Transverse colon (tissue), 4 donors: ENCODE measurements around the gene XPC.
A peak's percentile ranks its signal among the peaks of the same experiment; 100 is the strongest.

Experiments
- POLR2A ChIP-seq: fragments of 450-650 bp; IDR thresholded peaks from one replicate; pipeline ENCODE4 v1.6.1; 2016; ENCODE audit warnings: antibody characterized with exemption, mild to moderate bottlenecking, moderate library complexity
- POLR2AphosphoS5 ChIP-seq, 3 donors: sonication (generic); formaldehyde crosslinking; IDR thresholded peaks; one replicate each; pipeline ENCODE4 v1.6.1; 2016; ENCODE audit warnings: antibody characterized with exemption in 3 of 3
- TF ChIP-seq, protein P1 (sequence below), 5 experiments: fragments of 200-600 bp in 3 of 5; fragments of 450-650 bp in 2 of 5; sonication (generic) in 3 of 5; IDR thresholded peaks; 1 replicate in 2 of 5; 2 replicates in 3 of 5; pipeline ENCODE4 v1.5.1; 2016 to 2017; ENCODE audit warnings: antibody characterized with exemption in 5 of 5, inconsistent platforms in 3 of 5, mild to moderate bottlenecking in 2 of 5, moderate library complexity in 1 of 5

DNA sequence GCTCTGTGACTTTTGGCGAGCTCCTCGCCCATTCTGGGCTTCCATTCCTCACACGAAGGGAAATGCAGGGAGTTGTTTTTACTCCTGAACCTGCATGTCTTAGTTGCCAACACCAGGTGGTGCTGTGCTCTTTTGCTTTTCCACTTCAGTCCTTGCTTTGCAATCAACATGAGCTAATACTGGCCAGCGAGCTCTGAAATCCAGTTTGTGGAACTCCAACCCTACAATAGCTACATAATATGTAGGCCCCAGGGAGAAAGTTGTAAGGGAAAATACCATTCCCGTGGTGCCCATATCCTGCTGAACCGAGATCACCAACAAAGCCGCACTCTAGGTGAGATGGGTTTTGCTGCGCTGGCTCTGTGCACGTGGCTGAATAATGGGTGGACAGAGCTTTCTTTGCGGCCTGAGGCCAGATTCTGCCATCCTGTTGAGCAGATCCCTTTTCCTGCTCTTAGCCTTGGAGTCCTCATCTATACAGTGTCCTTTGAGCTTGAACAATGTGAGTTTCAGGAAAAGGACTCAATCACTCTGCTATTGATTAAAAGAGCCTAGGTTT lies 25.2 kb upstream of the XPC start:
- TF ChIP-seq, protein P1, sequence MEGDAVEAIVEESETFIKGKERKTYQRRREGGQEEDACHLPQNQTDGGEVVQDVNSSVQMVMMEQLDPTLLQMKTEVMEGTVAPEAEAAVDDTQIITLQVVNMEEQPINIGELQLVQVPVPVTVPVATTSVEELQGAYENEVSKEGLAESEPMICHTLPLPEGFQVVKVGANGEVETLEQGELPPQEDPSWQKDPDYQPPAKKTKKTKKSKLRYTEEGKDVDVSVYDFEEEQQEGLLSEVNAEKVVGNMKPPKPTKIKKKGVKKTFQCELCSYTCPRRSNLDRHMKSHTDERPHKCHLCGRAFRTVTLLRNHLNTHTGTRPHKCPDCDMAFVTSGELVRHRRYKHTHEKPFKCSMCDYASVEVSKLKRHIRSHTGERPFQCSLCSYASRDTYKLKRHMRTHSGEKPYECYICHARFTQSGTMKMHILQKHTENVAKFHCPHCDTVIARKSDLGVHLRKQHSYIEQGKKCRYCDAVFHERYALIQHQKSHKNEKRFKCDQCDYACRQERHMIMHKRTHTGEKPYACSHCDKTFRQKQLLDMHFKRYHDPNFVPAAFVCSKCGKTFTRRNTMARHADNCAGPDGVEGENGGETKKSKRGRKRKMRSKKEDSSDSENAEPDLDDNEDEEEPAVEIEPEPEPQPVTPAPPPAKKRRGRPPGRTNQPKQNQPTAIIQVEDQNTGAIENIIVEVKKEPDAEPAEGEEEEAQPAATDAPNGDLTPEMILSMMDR (IDR thresholded peaks at IDR 0.05) = peak; percentile 75 to 95 (median 88)
- TF ChIP-seq POLR2AphosphoS5 (IDR thresholded peaks at IDR 0.05) (no peak), POLR2A (peak; percentile 9)
